Pancreas (tissue), 10 donors: ENCODE measurements around the gene TMEM267. TPM values are rescaled to one million over a fixed set of nuclear protein-coding genes. Genes with fewer than 3 reads are reported as not detected.

Source experiments
- ATAC-seq, 4 donors: fragments of 200-7000 bp; cut with Tn5 transposase; one replicate each; pipeline versions ENCODE4 v1.8.0 to v1.9.1; 2020; ENCODE audit warnings: mild to moderate bottlenecking in 4 of 4, moderate library complexity in 4 of 4
- DNase-seq, 6 donors: peaks; one replicate each; pipeline ENCODE4 v3.0.0-alpha.2; 2020
- FAIRE-seq: peaks from 2 replicates; lab custom pipeline; 2012; peaks lifted over from hg19 to GRCh38; lab: Jason Lieb, UNC
- H3K27ac ChIP-seq, 4 donors: fragments of 200-600 bp; sonication (generic); 1 replicate in 3 of 4; 2 replicates in 1 of 4; pipeline versions ENCODE4 v1.5.0 to v1.8.0; 2020
- H3K27me3 ChIP-seq, 4 donors: fragments of 200-600 bp; one replicate each; pipeline ENCODE4 v1.8.0; 2021
- H3K36me3 ChIP-seq, 3 donors: fragments of 200-600 bp; sonication (generic) in 1 of 3; one replicate each; pipeline versions ENCODE4 v1.5.0 to v1.8.0; 2020 to 2021
- H3K4me1 ChIP-seq, 3 donors: fragments of 200-600 bp; one replicate each; pipeline ENCODE4 v1.8.0; 2021
- H3K4me3 ChIP-seq, 4 donors: fragments of 200-600 bp; sonication (generic) in 2 of 4; one replicate each; pipeline versions ENCODE4 v1.5.0 to v1.8.0; 2020 to 2021
- H3K9me3 ChIP-seq, 4 donors: fragments of 200-600 bp; one replicate each; pipeline ENCODE4 v1.8.0; 2021
- WGBS, 2 donors: extraction: QIAGEN DNeasy Blood & Tissue Kit; methylation state at CpG; one replicate each; pipeline ENCODE4 v1.1.7; 2013; 5-methylcytosine and 5-hydroxymethylcytosine counted together
- intact Hi-C, 3 donors: fragments of 100-400 bp; cut with DNase I; formaldehyde crosslinking; loops; one replicate each; pipeline versions ENCODE4 v1.11.1 to v1.14.2; 2022
- polyA plus RNA-seq, 2 donors: library from polyadenylated mRNA; stranded (reverse); fragments of 200-250 nt; gene quantifications; one replicate each; pipeline ENCODE4 v1.2.3, GENCODE V29; 2013
- total RNA-seq, 6 donors: library from RNA; stranded (reverse); fragmentation: NEBNext Ultra II Directional in 4 of 6; extraction: Animal tissue kit (Norgen Biotek cat#: 25700) in 4 of 6; gene quantifications; one replicate each; pipeline versions ENCODE4 v1.2.1 to v1.2.4, GENCODE V29; 2021 to 2023
- TF ChIP-seq, protein P1 (sequence below), 4 donors: fragments of 200-600 bp; sonication (generic) in 3 of 4; IDR thresholded peaks; one replicate each; pipeline versions ENCODE4 v1.5.0 to v1.8.0; 2021; ENCODE audit warnings: antibody characterized with exemption in 4 of 4
- donor health status: healthy with polysubstance abuse.
- donor health status: DM: no; HTN: no; CAD: no; lungs with moderate emphysema.
- donor health status: DM: no; HTN: no; CAD: no.
- donor health status: control.
- donor health status: control.
- donor health status: Bipolar disorder and iron deficiency.
- donor health status: DM: yes; HTN: yes; CAD: no.
- donor health status: DM: no; HTN: no; CAD: no.
- donor health status: DM: no; HTN: no; CAD: no.
- donor health status: DM: yes; HTN: yes; CAD: no.

Gene TMEM267
- total RNA-seq (1 to 10 TPM; 3.5 to 8.4 (median 5.0) TPM), polyA plus RNA-seq (1 to 10 TPM; 5.3 to 6.6 TPM)

GRCh38 chr5:43483298-43484105 lies at the start of gene TMEM267:
TSS of gene TMEM267 (minus strand) at chr5:43483865. CDS start at chr5:43453969, 29,896 bp downstream.
- no peak for FAIRE-seq
- intact Hi-C loops = loop anchor here in 1 of 3 donors (5.0 kb wide), 1 partner anchor 76 kb away; no protein-coding TSS in a partner anchor

GRCh38 chr5:43530648-43531047 lies 47.0 kb upstream of the TMEM267 start:
- TF ChIP-seq, protein P1, sequence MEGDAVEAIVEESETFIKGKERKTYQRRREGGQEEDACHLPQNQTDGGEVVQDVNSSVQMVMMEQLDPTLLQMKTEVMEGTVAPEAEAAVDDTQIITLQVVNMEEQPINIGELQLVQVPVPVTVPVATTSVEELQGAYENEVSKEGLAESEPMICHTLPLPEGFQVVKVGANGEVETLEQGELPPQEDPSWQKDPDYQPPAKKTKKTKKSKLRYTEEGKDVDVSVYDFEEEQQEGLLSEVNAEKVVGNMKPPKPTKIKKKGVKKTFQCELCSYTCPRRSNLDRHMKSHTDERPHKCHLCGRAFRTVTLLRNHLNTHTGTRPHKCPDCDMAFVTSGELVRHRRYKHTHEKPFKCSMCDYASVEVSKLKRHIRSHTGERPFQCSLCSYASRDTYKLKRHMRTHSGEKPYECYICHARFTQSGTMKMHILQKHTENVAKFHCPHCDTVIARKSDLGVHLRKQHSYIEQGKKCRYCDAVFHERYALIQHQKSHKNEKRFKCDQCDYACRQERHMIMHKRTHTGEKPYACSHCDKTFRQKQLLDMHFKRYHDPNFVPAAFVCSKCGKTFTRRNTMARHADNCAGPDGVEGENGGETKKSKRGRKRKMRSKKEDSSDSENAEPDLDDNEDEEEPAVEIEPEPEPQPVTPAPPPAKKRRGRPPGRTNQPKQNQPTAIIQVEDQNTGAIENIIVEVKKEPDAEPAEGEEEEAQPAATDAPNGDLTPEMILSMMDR (IDR thresholded peaks at IDR 0.05) = no peak
- 94% methylated on average over 2 of the region's 2 CpGs for WGBS, 2 donors
- Histone ChIP-seq H3K4me1 (no peaks in the 10 kb centered on the region), H3K27me3 (no peaks in the 10 kb centered on the region), H3K9me3 (no peaks in the 10 kb centered on the region), H3K4me3 (no peak overlapping the region), H3K27ac (no peak overlapping the region), H3K36me3 (peaks cover 0 to 61% (median 22%) of the 10 kb centered on the region in 3 donors)
- no peak for DNase-seq
- FAIRE-seq = no peak
- intact Hi-C loops = no loop called here
- ATAC-seq = no peak

More at GRCh38 chr5:43483298-43484105, at the start of gene TMEM267:
- H3K4me3 ChIP-seq = peak within 1 kb of the TSS; percentile 86 to 93 (median 92)
- peaks cover 0 to 11% (median 0%) of the 10 kb centered on the region in 3 donors for H3K4me1 ChIP-seq
- H3K27me3 ChIP-seq = no peaks in the 10 kb centered on the region
- peak within 1 kb of the TSS; percentile 91 to 99 (median 96) for H3K27ac ChIP-seq
- peak; percentile 90 to 96 (median 92) for DNase-seq
- no peaks in the 10 kb centered on the region for H3K9me3 ChIP-seq
- WGBS, 2 donors = 0% methylated on average over 59 to 62 of the region's 62 CpGs
- TF ChIP-seq, protein P1 (IDR thresholded peaks at IDR 0.05) = no peak
- ATAC-seq = peak; percentile 96 to 98 (median 96)
- H3K36me3 ChIP-seq = no peaks in the 10 kb centered on the region

- FAIRE-seq (no peak), ATAC-seq (no peak), DNase-seq (no peak)
- Histone ChIP-seq H3K36me3 (peaks cover 0 to 19% (median 0%) of the 10 kb centered on the region in 3 donors), H3K27ac (no peak overlapping the region), H3K4me1 (no peaks in the 10 kb centered on the region), H3K4me3 (no peak overlapping the region), H3K27me3 (no peaks in the 10 kb centered on the region), H3K9me3 (no peaks in the 10 kb centered on the region)
- TF ChIP-seq, protein P1 (IDR thresholded peaks at IDR 0.05) = no peak
- intact Hi-C loops = no loop called here
- 68 to 75% methylated on average over 2 of the region's 2 CpGs for WGBS, 2 donors
Observed at GRCh38 chr5:43523662-43524072, 40.0 kb upstream of the TMEM267 start.

DNA sequence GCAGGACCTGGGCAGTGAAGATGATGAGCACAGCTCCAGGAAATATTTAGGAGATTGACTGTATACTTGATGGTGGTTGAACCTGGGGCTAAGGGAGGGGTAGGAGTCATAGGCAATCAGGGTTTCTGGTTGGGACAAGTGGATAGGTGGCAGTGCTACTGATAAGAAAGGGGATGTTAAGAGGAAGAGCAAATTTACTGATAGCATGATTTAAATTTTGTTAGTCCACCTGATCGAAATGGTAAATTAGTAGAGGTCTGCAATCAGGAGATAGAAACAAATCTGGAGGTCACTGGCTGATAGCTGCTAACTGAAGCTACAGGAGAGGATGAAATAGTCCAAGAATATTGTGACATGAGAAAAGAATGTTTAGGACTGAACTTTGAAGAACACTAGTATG lies 37.0 kb upstream of the TMEM267 start:
- intact Hi-C loops = no loop called here
- H3K27ac ChIP-seq = no peak overlapping the region
- WGBS, 2 donors = 72 to 90% methylated on average over 1 of the region's 1 CpG
- peaks cover 0 to 5% (median 0%) of the 10 kb centered on the region in 3 donors for H3K36me3 ChIP-seq
- no peaks in the 10 kb centered on the region for H3K27me3 ChIP-seq
- DNase-seq (no peak), FAIRE-seq (no peak), ATAC-seq (no peak)
- TF ChIP-seq, protein P1 (IDR thresholded peaks at IDR 0.05) = no peak
- H3K9me3 ChIP-seq = no peaks in the 10 kb centered on the region
- H3K4me1 ChIP-seq = peaks cover 0 to under 1% (median 0%) of the 10 kb centered on the region in 3 donors
- no peak overlapping the region for H3K4me3 ChIP-seq
